ENCODE data around the gene COLQ.

Gene COLQ

GRCh38 chr3:15557511-15557946 lies 36.0 kb upstream of the COLQ start:
- H3K9me3 ChIP-seq (replicated peaks in 1 of 2; ENCODE audit: control insufficient read depth in 2 of 2, insufficient read depth in 1 of 2, low read depth in 1 of 2, low read length in 2 of 2): no peaks in the 10 kb centered on the region
- no peak overlapping the region for H2BK15ac ChIP-seq (ENCODE audit: low read length)
- H3K14ac ChIP-seq (ENCODE audit: low read length): no peak overlapping the region
- H2AK5ac ChIP-seq (ENCODE audit: low read depth, low read length): no peak overlapping the region
- no peak overlapping the region for H3K4ac ChIP-seq (ENCODE audit: low read length)
- H2BK120ac ChIP-seq (ENCODE audit: low read depth, low read length): no peak overlapping the region
- peak overlapping the region; percentile 69 for H2AFZ ChIP-seq (ENCODE audit: low read length)
- H3K4me1 ChIP-seq (ENCODE audit: control insufficient read depth in 2 of 2, insufficient read depth in 1 of 2, low read depth in 1 of 2, low read length in 2 of 2): peaks cover 0 to 2% of the 10 kb centered on the region in 2 donors
- H3K27ac ChIP-seq (replicated peaks; ENCODE audit: low read length): no peak overlapping the region
- no peak overlapping the region for H2BK12ac ChIP-seq (ENCODE audit: low read length)
- peak; percentile 17 for DNase-seq (ENCODE audit: low spot score)
- H3K27me3 ChIP-seq (ENCODE audit: control insufficient read depth in 3 of 3, insufficient read depth in 3 of 3, low read depth in 1 of 3, low read length in 3 of 3): no peaks in the 10 kb centered on the region
- WGBS, 2 donors (ENCODE audit: extremely low coverage in 2 of 2, insufficient read length in 2 of 2, insufficient replicate concordance in 1 of 2): no CpG with 5 or more reads among the region's 3 CpGs
- no peak overlapping the region for H3K4me3 ChIP-seq (ENCODE audit: low read length in 2 of 2)
- H4K91ac ChIP-seq (ENCODE audit: low read depth, low read length, poor library complexity): no peak overlapping the region
- H2BK5ac ChIP-seq (ENCODE audit: low read length): no peak overlapping the region
- no peak overlapping the region for H3K9ac ChIP-seq (ENCODE audit: low read depth, low read length, poor library complexity)
- no peak overlapping the region for H3K18ac ChIP-seq (ENCODE audit: low read length)
- no peak overlapping the region for H4K8ac ChIP-seq (ENCODE audit: low read depth, low read length)
- no peak overlapping the region for H3K4me2 ChIP-seq (ENCODE audit: insufficient read depth, low read length, poor library complexity, severe bottlenecking)
- H3K79me1 ChIP-seq (ENCODE audit: low read depth, low read length): no peaks in the 10 kb centered on the region
- H3K23ac ChIP-seq (ENCODE audit: low read depth, low read length, poor library complexity): no peak overlapping the region
- H3K36me3 ChIP-seq (replicated peaks in 1 of 2; ENCODE audit: control insufficient read depth in 2 of 2, insufficient read depth in 2 of 2, low read length in 2 of 2): peaks cover 8 to 29% of the 10 kb centered on the region in 2 donors

GRCh38 chr3:15556512-15556911 lies 35.0 kb upstream of the COLQ start:
- DNase-seq (ENCODE audit: low spot score): no peak
- H3K79me1 ChIP-seq (ENCODE audit: low read depth, low read length): no peaks in the 10 kb centered on the region

GRCh38 chr3:15553749-15554148 lies 32.2 kb upstream of the COLQ start:
- Histone ChIP-seq H2BK12ac (ENCODE audit: low read length) (no peak overlapping the region), H3K79me1 (ENCODE audit: low read depth, low read length) (no peaks in the 10 kb centered on the region), H4K91ac (ENCODE audit: low read depth, low read length, poor library complexity) (no peak overlapping the region), H3K4me3 (ENCODE audit: low read length in 2 of 2) (no peak overlapping the region), H3K14ac (ENCODE audit: low read length) (no peak overlapping the region), H4K8ac (ENCODE audit: low read depth, low read length) (no peak overlapping the region), H3K18ac (ENCODE audit: low read length) (no peak overlapping the region), H3K4me2 (ENCODE audit: insufficient read depth, low read length, poor library complexity, severe bottlenecking) (no peak overlapping the region), H3K4me1 (ENCODE audit: control insufficient read depth in 2 of 2, insufficient read depth in 1 of 2, low read depth in 1 of 2, low read length in 2 of 2) (no peaks in the 10 kb centered on the region), H2BK15ac (ENCODE audit: low read length) (no peak overlapping the region), H3K27ac (replicated peaks; ENCODE audit: low read length) (no peak overlapping the region), H2AK5ac (ENCODE audit: low read depth, low read length) (no peak overlapping the region), H3K23ac (ENCODE audit: low read depth, low read length, poor library complexity) (no peak overlapping the region), H3K9me3 (replicated peaks in 1 of 2; ENCODE audit: control insufficient read depth in 2 of 2, insufficient read depth in 1 of 2, low read depth in 1 of 2, low read length in 2 of 2) (no peaks in the 10 kb centered on the region), H2AFZ (ENCODE audit: low read length) (no peak overlapping the region), H3K4ac (ENCODE audit: low read length) (no peak overlapping the region), H3K9ac (ENCODE audit: low read depth, low read length, poor library complexity) (no peak overlapping the region), H3K27me3 (ENCODE audit: control insufficient read depth in 3 of 3, insufficient read depth in 3 of 3, low read depth in 1 of 3, low read length in 3 of 3) (no peaks in the 10 kb centered on the region), H3K36me3 (replicated peaks in 1 of 2; ENCODE audit: control insufficient read depth in 2 of 2, insufficient read depth in 2 of 2, low read length in 2 of 2) (peaks cover 5 to 6% of the 10 kb centered on the region in 2 donors), H2BK5ac (ENCODE audit: low read length) (no peak overlapping the region), H2BK120ac (ENCODE audit: low read depth, low read length) (no peak overlapping the region)
- WGBS, 2 donors (ENCODE audit: extremely low coverage in 2 of 2, insufficient read length in 2 of 2, insufficient replicate concordance in 1 of 2): no CpG with 5 or more reads among the region's 3 CpGs
- no peak for DNase-seq (ENCODE audit: low spot score)

More at GRCh38 chr3:15556512-15556911, 35.0 kb upstream of the COLQ start:
- Histone ChIP-seq H3K4me1 (ENCODE audit: control insufficient read depth in 2 of 2, insufficient read depth in 1 of 2, low read depth in 1 of 2, low read length in 2 of 2) (peaks cover 0 to 2% of the 10 kb centered on the region in 2 donors), H4K91ac (ENCODE audit: low read depth, low read length, poor library complexity) (no peak overlapping the region), H3K23ac (ENCODE audit: low read depth, low read length, poor library complexity) (no peak overlapping the region), H3K4me3 (ENCODE audit: low read length in 2 of 2) (no peak overlapping the region), H2BK120ac (ENCODE audit: low read depth, low read length) (no peak overlapping the region), H3K9ac (ENCODE audit: low read depth, low read length, poor library complexity) (no peak overlapping the region), H3K27me3 (ENCODE audit: control insufficient read depth in 3 of 3, insufficient read depth in 3 of 3, low read depth in 1 of 3, low read length in 3 of 3) (no peaks in the 10 kb centered on the region), H3K18ac (ENCODE audit: low read length) (no peak overlapping the region), H3K27ac (replicated peaks; ENCODE audit: low read length) (no peak overlapping the region), H2AK5ac (ENCODE audit: low read depth, low read length) (no peak overlapping the region), H3K36me3 (replicated peaks in 1 of 2; ENCODE audit: control insufficient read depth in 2 of 2, insufficient read depth in 2 of 2, low read length in 2 of 2) (peaks cover 8 to 18% of the 10 kb centered on the region in 2 donors), H2BK5ac (ENCODE audit: low read length) (no peak overlapping the region), H2BK15ac (ENCODE audit: low read length) (no peak overlapping the region), H2BK12ac (ENCODE audit: low read length) (no peak overlapping the region), H2AFZ (ENCODE audit: low read length) (no peak overlapping the region), H3K14ac (ENCODE audit: low read length) (no peak overlapping the region), H3K9me3 (replicated peaks in 1 of 2; ENCODE audit: control insufficient read depth in 2 of 2, insufficient read depth in 1 of 2, low read depth in 1 of 2, low read length in 2 of 2) (no peaks in the 10 kb centered on the region), H3K4ac (ENCODE audit: low read length) (no peak overlapping the region), H3K4me2 (ENCODE audit: insufficient read depth, low read length, poor library complexity, severe bottlenecking) (no peak overlapping the region), H4K8ac (ENCODE audit: low read depth, low read length) (no peak overlapping the region)
- WGBS, 2 donors (ENCODE audit: extremely low coverage in 2 of 2, insufficient read length in 2 of 2, insufficient replicate concordance in 1 of 2): no CpG with 5 or more reads among the region's 2 CpGs

GRCh38 chr3:15551902-15552301 lies 30.4 kb upstream of the COLQ start:
- H2BK5ac ChIP-seq (ENCODE audit: low read length): no peak overlapping the region
- no peak overlapping the region for H2AFZ ChIP-seq (ENCODE audit: low read length)
- H3K27ac ChIP-seq (replicated peaks; ENCODE audit: low read length): no peak overlapping the region
- H2BK12ac ChIP-seq (ENCODE audit: low read length): no peak overlapping the region
- no peaks in the 10 kb centered on the region for H3K79me1 ChIP-seq (ENCODE audit: low read depth, low read length)
- no CpG with 5 or more reads among the region's 1 CpG for WGBS, 2 donors (ENCODE audit: extremely low coverage in 2 of 2, insufficient read length in 2 of 2, insufficient replicate concordance in 1 of 2)
- no peak overlapping the region for H3K4me3 ChIP-seq (ENCODE audit: low read length in 2 of 2)
- no peak overlapping the region for H3K18ac ChIP-seq (ENCODE audit: low read length)
- H2BK15ac ChIP-seq (ENCODE audit: low read length): no peak overlapping the region
- H3K4me2 ChIP-seq (ENCODE audit: insufficient read depth, low read length, poor library complexity, severe bottlenecking): no peak overlapping the region
- no peak overlapping the region for H2BK120ac ChIP-seq (ENCODE audit: low read depth, low read length)
- no peaks in the 10 kb centered on the region for H3K27me3 ChIP-seq (ENCODE audit: control insufficient read depth in 3 of 3, insufficient read depth in 3 of 3, low read depth in 1 of 3, low read length in 3 of 3)
- H3K4ac ChIP-seq (ENCODE audit: low read length): no peak overlapping the region
- no peak overlapping the region for H4K8ac ChIP-seq (ENCODE audit: low read depth, low read length)
- H3K9ac ChIP-seq (ENCODE audit: low read depth, low read length, poor library complexity): no peak overlapping the region
- H3K23ac ChIP-seq (ENCODE audit: low read depth, low read length, poor library complexity): no peak overlapping the region
- H3K36me3 ChIP-seq (replicated peaks in 1 of 2; ENCODE audit: control insufficient read depth in 2 of 2, insufficient read depth in 2 of 2, low read length in 2 of 2): peaks cover 5 to 6% of the 10 kb centered on the region in 2 donors
- H3K9me3 ChIP-seq (replicated peaks in 1 of 2; ENCODE audit: control insufficient read depth in 2 of 2, insufficient read depth in 1 of 2, low read depth in 1 of 2, low read length in 2 of 2): no peaks in the 10 kb centered on the region
- H3K14ac ChIP-seq (ENCODE audit: low read length): no peak overlapping the region
- no peak for DNase-seq (ENCODE audit: low spot score)
- H3K4me1 ChIP-seq (ENCODE audit: control insufficient read depth in 2 of 2, insufficient read depth in 1 of 2, low read depth in 1 of 2, low read length in 2 of 2): no peaks in the 10 kb centered on the region
- no peak overlapping the region for H2AK5ac ChIP-seq (ENCODE audit: low read depth, low read length)
- no peak overlapping the region for H4K91ac ChIP-seq (ENCODE audit: low read depth, low read length, poor library complexity)
